HG03135 (cell line): Measurements from ENCODE around the gene ARMH4.

ENCODE experiments used
- ATAC-seq: cut with Tn5 transposase; IDR thresholded peaks from one replicate; pipeline ENCODE4 v1.9.1; 2021; ENCODE audit warnings: mild to moderate bottlenecking, moderate library complexity; ENCODE audit not compliant: unreplicated experiment

Gene ARMH4, protein sequence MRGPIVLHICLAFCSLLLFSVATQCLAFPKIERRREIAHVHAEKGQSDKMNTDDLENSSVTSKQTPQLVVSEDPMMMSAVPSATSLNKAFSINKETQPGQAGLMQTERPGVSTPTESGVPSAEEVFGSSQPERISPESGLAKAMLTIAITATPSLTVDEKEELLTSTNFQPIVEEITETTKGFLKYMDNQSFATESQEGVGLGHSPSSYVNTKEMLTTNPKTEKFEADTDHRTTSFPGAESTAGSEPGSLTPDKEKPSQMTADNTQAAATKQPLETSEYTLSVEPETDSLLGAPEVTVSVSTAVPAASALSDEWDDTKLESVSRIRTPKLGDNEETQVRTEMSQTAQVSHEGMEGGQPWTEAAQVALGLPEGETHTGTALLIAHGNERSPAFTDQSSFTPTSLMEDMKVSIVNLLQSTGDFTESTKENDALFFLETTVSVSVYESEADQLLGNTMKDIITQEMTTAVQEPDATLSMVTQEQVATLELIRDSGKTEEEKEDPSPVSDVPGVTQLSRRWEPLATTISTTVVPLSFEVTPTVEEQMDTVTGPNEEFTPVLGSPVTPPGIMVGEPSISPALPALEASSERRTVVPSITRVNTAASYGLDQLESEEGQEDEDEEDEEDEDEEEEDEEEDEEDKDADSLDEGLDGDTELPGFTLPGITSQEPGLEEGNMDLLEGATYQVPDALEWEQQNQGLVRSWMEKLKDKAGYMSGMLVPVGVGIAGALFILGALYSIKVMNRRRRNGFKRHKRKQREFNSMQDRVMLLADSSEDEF

DNA sequence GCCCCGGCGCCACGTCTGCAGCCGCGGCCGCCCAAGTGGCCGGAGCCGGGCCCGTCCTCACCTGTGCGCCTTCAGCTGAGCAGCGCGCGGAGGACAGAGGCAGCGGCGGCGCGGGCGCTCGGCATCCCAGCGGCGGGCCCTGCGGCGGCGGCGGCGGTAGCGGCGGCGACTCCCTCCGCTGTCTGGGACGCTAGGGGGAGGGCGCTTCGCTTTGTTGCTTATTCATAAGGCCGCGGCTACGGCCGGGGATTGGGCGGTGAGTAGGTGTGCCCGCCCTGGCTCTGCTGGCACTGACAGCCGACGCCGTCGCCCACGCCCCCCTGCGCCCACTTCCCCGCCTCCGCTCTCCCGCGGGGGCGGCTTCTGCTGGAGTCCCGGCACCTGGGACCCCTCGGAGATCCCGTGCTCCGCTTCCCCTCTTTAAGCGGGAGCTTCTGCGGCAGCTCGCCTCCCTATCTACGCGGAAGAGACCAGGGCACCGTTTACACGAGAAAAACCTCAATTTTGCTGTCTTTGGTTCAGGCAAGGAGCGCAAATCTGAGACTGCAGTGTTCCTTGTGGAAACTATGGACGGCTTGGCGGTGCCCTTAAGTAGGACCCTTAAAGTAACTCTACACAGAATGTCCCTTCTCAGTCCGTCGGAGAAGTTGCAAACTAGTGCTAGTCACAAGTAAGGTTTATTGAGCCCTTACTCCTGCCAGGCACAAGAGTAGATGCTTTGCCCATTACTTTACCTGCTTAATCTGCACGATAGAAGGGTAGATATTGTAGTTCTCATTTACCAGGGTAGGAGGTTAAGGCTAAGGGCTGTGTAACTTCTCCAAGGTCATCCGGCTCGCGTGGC lies at the start of gene ARMH4:
ARMH4 (minus strand) TSS at position 200 of the 844 bp plus-strand sequence. CDS start 12,855 bp downstream, outside the sequence.
- ATAC-seq: peak; percentile 90

- no peak for ATAC-seq
Observed at GRCh38 chr14:58200846-58201245, 48.8 kb upstream of the ARMH4 start.

DNA sequence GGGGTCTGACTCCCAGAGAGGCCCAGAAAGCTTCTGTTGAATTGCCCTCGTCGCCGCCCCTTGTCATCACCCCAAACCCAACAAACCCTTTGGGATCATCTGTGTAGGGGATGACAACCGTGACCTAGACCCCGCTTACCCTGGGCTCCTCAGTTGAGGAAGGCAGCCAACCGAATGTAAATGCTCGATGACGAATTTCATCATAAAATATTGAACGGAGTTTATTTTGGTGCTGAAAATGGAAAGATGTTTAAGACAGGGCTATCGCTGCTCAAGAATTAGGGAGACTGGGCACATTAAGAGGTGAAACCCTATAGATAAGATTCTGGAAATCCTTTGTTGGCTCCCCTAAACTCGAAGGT lies 48.4 kb upstream of the ARMH4 start:
- ATAC-seq: peak; percentile 21

DNA sequence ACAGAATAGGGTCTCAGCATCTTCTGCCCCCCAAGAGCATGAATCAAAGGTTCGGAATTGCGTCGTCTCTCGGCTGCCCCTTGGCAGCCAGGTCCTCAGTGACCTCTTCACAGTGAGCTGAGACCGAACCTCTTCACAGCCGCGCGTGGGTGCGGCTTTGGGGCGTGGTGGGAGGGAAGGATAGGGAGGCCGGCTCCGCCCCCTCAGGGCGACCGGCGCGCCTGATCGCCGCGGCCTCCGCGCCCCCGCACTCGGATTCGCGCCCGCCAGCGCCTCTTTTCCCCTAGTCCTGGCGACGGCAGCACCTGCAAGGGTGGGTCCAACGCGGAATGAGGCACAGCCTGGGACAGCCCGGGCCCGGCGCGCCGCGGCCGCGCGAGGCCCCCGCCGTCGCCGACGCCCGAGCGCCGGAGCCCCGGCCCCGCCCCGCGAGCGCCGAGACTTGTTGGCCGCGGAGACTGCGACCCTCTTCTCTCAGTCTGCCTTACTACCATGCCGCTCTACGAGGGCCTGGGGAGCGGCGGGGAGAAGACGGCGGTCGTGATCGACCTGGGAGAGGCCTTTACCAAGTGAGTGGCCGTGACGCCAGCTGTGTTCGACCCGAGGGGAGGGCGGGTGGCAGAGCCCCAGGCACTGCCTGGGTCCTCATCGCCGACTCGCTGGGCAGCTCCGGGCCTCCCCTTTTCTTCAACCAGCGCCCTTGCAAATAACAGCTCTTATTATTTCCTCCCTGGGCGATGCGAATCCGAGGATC lies 47.9 kb upstream of the ARMH4 start, which contains the start of gene ACTR10:
ACTR10 (plus strand) TSS at position 424 of the 754 bp plus-strand sequence; CDS start at position 493, 69 bp downstream.
- ATAC-seq: peak; percentile 94

GRCh38 chr14:58198086-58198485 lies 46.1 kb upstream of the ARMH4 start:
- no peak for ATAC-seq

- no peak for ATAC-seq
Observed at GRCh38 chr14:58196198-58196597, 44.2 kb upstream of the ARMH4 start.

DNA sequence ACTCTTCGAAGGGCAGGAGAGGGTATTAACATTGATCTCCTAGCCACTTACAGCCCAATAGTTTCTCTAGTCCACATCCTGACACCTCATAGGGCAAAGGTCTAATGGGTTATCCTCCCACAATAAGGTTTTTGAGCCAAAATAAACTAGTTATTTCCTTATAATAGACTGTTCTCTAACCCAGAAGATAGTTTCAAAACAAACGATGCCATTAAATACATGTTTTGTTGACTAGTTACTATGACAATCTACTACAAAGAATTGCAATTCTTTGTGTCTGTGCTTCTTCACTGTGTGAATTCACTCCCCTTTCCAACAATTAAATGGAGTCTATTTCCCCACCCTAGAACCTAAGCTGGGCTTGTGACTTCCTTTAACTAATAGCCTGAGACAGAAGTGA lies 41.5 kb upstream of the ARMH4 start:
- ATAC-seq: no peak

DNA sequence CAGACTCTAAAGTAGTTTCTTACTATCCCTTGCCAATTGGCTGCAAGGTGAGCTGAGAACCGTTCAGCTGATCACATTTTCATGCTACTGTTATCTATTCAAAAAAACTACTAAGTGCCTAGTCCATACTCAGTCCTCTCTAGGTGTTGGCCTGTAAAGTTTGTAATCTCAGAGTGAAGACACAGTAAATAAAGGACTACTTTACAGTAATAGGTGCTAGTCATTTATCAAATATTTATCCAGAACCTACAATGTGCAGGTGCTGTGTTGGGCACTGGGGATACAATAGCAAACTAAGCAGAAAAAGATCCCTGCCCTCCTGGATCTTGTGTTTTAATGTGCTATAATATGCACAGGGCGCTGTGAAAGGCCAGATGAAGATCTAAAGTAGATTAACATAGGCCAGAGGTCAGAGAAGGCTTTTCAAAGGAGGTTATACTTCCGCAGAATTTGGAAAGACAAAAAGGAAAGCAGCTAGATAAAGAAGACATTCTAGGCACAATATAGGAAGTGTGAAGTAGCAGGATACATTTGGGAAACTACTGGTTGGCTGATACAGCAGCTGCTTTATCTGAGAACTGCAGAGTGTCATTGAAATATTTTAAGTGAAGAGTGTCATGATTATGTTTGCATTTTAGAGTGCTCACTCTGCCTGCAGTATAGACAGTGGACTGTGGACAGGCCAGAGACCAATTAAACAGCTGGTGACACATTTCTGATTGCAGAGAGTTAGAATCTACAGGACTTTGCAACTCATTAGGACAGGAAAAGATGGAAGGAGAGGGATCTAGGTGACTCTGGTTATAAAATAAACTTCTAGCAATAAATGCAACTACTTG lies 40.0 kb upstream of the ARMH4 start:
- no peak for ATAC-seq

GRCh38 chr14:58189176-58189575 lies 37.2 kb upstream of the ARMH4 start:
- no peak for ATAC-seq

- ATAC-seq: no peak
Observed at GRCh38 chr14:58177125-58177524, 25.1 kb upstream of the ARMH4 start.

DNA sequence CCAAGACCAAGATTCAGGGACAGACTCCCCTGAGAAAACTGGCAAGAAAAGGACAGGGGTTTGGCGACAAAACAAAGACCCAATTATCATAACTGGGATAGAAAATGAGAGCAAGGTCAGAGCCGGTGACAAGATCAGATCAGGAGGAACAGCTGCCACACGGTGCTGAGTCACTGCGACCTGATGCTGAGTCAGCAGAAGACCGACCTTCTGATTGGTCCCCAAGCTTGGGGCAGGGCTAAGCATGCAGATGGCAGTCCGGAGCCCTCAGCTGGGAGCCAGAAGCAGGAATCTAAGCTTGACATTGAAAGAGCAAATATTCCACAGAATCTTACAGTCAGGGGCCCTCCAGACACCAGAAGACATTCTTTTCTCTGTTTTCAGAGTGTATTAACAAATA lies 19.1 kb upstream of the ARMH4 start:
- peak; percentile 69 for ATAC-seq

- no peak for ATAC-seq
Observed at GRCh38 chr14:58167891-58168290, 15.9 kb upstream of the ARMH4 start.

- ATAC-seq: no peak
Observed at GRCh38 chr14:58167057-58167456, 15.0 kb upstream of the ARMH4 start.

- ATAC-seq: no peak
Observed at GRCh38 chr14:58166005-58166983, 14.3 kb upstream of the ARMH4 start.

DNA sequence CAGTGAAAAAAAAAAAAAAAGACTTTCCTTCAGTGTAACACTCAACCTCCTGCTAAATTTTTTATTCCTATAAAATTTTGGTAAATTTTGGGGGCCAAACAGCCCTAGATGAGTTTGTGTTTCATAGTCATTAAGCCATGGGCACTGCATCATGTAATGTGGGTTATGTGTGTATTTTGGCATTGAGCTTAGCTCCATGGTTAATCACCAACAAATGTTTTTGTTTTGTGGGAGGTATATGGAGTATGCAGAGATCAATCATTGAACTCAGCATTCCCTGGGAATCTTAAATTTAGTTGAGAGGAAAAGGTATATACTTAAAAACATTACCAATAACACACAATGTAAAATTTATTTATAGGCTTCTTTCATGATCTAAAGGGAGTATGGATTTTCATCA lies 8.5 kb upstream of the ARMH4 start:
- no peak for ATAC-seq

DNA sequence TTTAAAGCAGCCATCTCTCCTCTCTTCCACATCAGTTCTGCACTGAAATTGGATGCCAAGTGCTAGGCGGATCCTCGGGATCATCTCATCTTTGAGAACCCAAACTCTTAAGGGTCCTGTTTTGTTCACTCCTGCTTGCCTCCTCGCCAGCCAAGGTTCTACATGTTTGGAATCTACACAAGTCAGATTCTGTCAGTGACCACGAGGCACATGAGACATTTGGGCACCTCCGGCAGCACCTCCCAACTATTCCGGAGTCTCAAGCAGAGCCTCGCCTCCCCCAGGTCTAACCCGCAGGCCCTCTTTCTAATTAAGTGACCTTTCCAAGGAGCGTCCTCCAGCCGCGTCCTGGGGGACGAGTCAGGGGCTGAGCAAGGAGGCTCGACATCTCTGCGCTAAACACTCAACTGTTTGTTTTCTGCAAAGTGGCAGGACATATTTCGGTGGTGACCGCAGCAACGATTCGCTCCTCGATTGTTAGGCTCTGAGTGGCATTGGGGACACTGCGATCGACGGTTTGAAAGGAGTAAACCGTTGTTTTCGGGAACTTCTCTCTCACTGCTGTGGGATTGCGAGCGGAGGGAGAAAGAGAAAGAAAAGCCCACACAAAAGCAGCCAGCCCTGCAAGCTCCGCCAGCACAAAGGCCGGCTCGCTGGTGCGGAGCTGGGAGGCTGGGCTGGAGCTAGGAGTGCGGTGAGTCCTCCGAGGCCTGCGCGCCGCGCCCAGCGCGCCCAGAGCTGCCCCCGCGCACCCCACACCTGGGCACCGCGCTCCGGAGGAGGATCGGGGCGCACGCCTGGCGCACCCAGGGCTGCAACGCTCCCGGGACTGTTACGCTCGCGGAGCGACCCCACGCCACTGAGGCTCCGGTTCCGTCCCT lies 640 bp downstream of the ARMH4 start:
- peak; percentile 40 for ATAC-seq

GRCh38 chr14:58150243-58150805 lies 1.7 kb downstream of the ARMH4 start:
- no peak for ATAC-seq
